ENCODE results near the gene MST1. TPM values are rescaled to one million over a fixed set of nuclear protein-coding genes. Genes with fewer than 3 reads are reported as not detected.

Gene MST1
- total and polyA plus RNA-seq, 9 of the 15 experiments (the other 6 are each of a cell fraction or from before 2014, with no cell fraction given) = 0.08 to 1.8 (median 0.40) TPM

- TF ChIP-seq VEZF1 (CRISPR knock-in tag; IDR thresholded peaks at IDR 0.05) (peak; percentile 72), CTCF (IDR thresholded peaks at IDR 0.05 in 2 of 3, conservative IDR thresholded peaks at IDR 0.05 in 1 of 3; ENCODE audit: insufficient read depth in 2 of 3, low read depth in 1 of 3, low read length in 3 of 3) (peak; percentile 36 to 58 (median 46); a peak in 5 of 6 replicates), SOX6 (IDR thresholded peaks at IDR 0.05) (no peak), KDM2B (CRISPR knock-in tag; IDR thresholded peaks at IDR 0.05) (no peak), RB1 (IDR thresholded peaks at IDR 0.05; ENCODE audit: low read depth) (0 out of 2 replicates have a peak, but pooled peaks have one; percentile 16), ZNF740 (CRISPR knock-in tag; IDR thresholded peaks at IDR 0.05) (peak; percentile 87; the same call in 1 of the 2 replicates), ZNF740 (tag; IDR thresholded peaks at IDR 0.05) (no peak), SMC3 (conservative IDR thresholded peaks at IDR 0.05; ENCODE audit: insufficient read depth, low read depth, low read length) (peak; percentile 20; the same call in 1 of the 2 replicates), ZNF23 (CRISPR knock-in tag; IDR thresholded peaks at IDR 0.05) (no peak), RAD21 (CRISPR knock-in tag; conservative IDR thresholded peaks at IDR 0.05 in 1 of 2, IDR thresholded peaks at IDR 0.05 in 1 of 2) (peak in 1 of 2 experiments; percentile 63; a peak in 2 of 4 replicates), STAG1 (CRISPR knock-in tag; IDR thresholded peaks at IDR 0.05; ENCODE audit: borderline replicate concordance) (peak; percentile 50; the same call in 1 of the 2 replicates)
Observed at GRCh38 chr3:49656541-49657112, 32.6 kb downstream of the MST1 start (continued).
